Chondrocyte (in vitro differentiated cells): Measurements from ENCODE around the gene PSD. TPM values are rescaled to one million over a fixed set of nuclear protein-coding genes. Genes with fewer than 3 reads are reported as not detected.

Experiments
- DNase-seq: peaks from one replicate; pipeline ENCODE4 v3.0.0; 2021; ENCODE audit warnings: mixed read lengths, low spot score
- H3K27ac Mint-ChIP-seq: one replicate; pipeline ENCODE4 v1.8.0; 2021; ENCODE audit warnings: mild to moderate bottlenecking, moderate library complexity, mixed read lengths; ENCODE audit not compliant: unreplicated experiment
- H3K27me3 Mint-ChIP-seq: 2 replicates; pipeline ENCODE4 v1.8.0; 2021; ENCODE audit warnings: low read depth, mixed read lengths
- H3K36me3 Mint-ChIP-seq: 2 replicates; pipeline ENCODE4 v1.8.0; 2021; ENCODE audit warnings: low read depth, mixed read lengths
- H3K4me1 Mint-ChIP-seq: 2 replicates; pipeline ENCODE4 v1.8.0; 2021; ENCODE audit warnings: low read depth, mild to moderate bottlenecking, mixed read lengths
- H3K4me3 Mint-ChIP-seq: one replicate; pipeline ENCODE4 v1.8.0; 2021; ENCODE audit warnings: mild to moderate bottlenecking, moderate library complexity, mixed read lengths; ENCODE audit not compliant: unreplicated experiment
- H3K9me3 Mint-ChIP-seq: 2 replicates; pipeline ENCODE4 v1.8.0; 2021; ENCODE audit warnings: low read depth, mixed read lengths
- CTCF ChIP-seq: fragments of 200-600 bp; sonication (generic); IDR thresholded peaks from 2 replicates; pipeline ENCODE4 v1.5.0; 2021; ENCODE audit warnings: antibody characterized with exemption, mild to moderate bottlenecking, moderate library complexity
- total RNA-seq: library from RNA; stranded (reverse); gene quantifications from 3 replicates; pipeline ENCODE4 v1.2.1, GENCODE V29; 2021

Gene PSD
- total RNA-seq, 1 donor from 2014 or later = 4.0 TPM

DNA sequence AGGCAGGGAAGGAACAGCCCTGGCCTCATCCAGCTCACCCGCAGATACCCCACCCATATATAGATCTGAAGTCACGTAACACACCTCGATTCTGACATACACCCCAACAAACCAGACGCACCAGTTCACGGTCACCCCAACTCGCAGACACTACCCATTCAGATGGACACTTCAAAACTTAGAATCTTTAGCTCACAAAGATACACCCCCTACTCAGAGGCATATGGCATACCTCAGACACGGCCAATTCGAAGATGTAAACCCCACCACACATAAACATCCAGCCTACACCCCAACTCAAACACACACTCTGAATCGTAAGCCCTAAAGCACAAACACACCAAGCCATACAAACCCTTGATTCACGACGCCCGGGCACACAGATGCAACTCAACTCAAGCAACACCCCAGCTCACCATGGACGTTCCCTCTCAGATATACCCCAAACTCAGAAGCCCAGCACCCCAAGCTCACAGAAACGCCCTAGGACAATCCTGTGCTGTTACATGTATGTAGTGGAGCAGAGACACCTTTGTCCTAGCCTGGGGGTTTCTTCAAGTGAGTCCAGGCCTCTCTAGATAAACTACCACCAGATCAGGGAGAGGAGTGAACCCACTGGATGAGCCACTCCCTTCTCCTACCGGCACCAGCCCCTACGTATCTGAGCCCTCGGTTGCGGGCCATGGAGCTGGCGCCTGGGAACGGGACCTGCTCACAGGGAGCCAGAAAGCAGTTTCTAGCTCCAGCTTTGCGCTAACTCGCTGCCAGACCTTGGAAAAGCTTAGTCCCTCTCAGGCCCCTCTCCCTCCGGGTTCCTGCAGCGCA is 8.8 kb downstream of the PSD start:
- H3K4me3 Mint-ChIP-seq = peak overlapping the region; percentile 44
- H3K27ac Mint-ChIP-seq = no peak overlapping the region
- peaks cover 23% of the 10 kb centered on the region for H3K27me3 Mint-ChIP-seq
- H3K4me1 Mint-ChIP-seq = peaks cover 25% of the 10 kb centered on the region
- no peaks in the 10 kb centered on the region for H3K9me3 Mint-ChIP-seq
- TF ChIP-seq CTCF = no peak
- no peaks in the 10 kb centered on the region for H3K36me3 Mint-ChIP-seq
- no peak for DNase-seq

GRCh38 chr10:102408728-102409603 is 9.6 kb downstream of the PSD start:
- Mint-ChIP-seq H3K4me1 (peaks cover 25% of the 10 kb centered on the region), H3K9me3 (no peaks in the 10 kb centered on the region), H3K4me3 (peak overlapping the region; percentile 60), H3K27me3 (peaks cover 23% of the 10 kb centered on the region), H3K27ac (no peak overlapping the region), H3K36me3 (no peaks in the 10 kb centered on the region)
- no peak for DNase-seq
- no peak for TF ChIP-seq CTCF

DNA sequence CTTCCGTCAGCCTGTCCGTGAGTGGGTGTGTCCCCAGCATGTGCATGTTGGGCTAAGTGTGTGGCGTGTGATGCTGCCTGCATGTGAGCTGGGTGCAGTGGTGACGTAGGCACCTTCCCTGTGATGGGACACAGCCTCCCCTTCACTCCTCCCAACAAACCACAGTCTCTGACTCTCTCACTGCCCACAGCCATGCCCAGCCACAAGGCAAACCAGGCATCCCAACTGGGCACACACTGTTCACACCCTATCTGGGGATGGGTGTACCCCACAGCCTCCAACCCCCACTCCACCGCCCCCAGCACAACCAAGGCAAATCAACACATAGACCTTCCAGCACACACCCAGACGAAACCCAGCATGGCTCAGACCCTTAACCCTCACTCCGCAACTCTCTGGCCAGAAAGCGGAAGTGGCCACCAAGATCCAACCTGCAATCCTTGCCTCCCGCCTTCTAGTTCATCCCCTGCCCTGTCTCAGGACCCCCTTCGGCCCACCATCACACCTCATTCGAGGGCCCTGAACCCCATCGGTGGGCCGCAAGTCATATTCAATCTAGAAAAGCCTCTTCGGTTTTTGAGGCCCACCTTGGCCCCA is 10.4 kb downstream of the PSD start:
- no peak for DNase-seq
- Mint-ChIP-seq H3K4me1 (peaks cover 24% of the 10 kb centered on the region), H3K4me3 (peak overlapping the region; percentile 60), H3K27ac (peak overlapping the region; percentile 59), H3K27me3 (peaks cover 23% of the 10 kb centered on the region), H3K36me3 (no peaks in the 10 kb centered on the region), H3K9me3 (no peaks in the 10 kb centered on the region)
- no peak for TF ChIP-seq CTCF

- no peak for TF ChIP-seq CTCF
- no peak overlapping the region for H3K27ac Mint-ChIP-seq
- H3K4me1 Mint-ChIP-seq = peaks cover 22% of the 10 kb centered on the region
- DNase-seq = no peak
- peaks cover 21% of the 10 kb centered on the region for H3K27me3 Mint-ChIP-seq
- H3K36me3 Mint-ChIP-seq = no peaks in the 10 kb centered on the region
- peak overlapping the region; percentile 4 for H3K4me3 Mint-ChIP-seq
- H3K9me3 Mint-ChIP-seq = no peaks in the 10 kb centered on the region
Observed at GRCh38 chr10:102407425-102408130, 11.0 kb downstream of the PSD start.
